ENCODE results near the gene UBE2E3.
A peak's percentile ranks its signal among the peaks of the same experiment; 100 is the strongest.
"Not testable (repeated sequence)": the region's sequence is repeated elsewhere in the genome, so short reads cannot be mapped to it uniquely, and the experiment has no call there.

UBE2E3 gene

GRCh38 chr2:181077128-181077709 is 96.8 kb downstream of the UBE2E3 start:
- DNase-seq = peak; percentile 64

GRCh38 chr2:181083140-181083539 is 102.7 kb downstream of the UBE2E3 start:
- DNase-seq = no peak

GRCh38 chr2:181085734-181086133 is 105.3 kb downstream of the UBE2E3 start:
- no peak for DNase-seq

- DNase-seq = not testable (repeated sequence)
These were observed 111.5 kb downstream of the UBE2E3 start for GRCh38 chr2:181091920-181092319.

- no peak for DNase-seq
These were observed 115.1 kb downstream of the UBE2E3 start for GRCh38 chr2:181095486-181095885.

- no peak for DNase-seq
These were observed 123.3 kb downstream of the UBE2E3 start for GRCh38 chr2:181103659-181104058.

- DNase-seq = peak; percentile 77
These were observed 124.2 kb downstream of the UBE2E3 start for GRCh38 chr2:181104512-181105115.

- DNase-seq = no peak
These were observed 125.2 kb downstream of the UBE2E3 start for GRCh38 chr2:181105562-181105961.

- peak; percentile 72 for DNase-seq
These were observed 125.8 kb downstream of the UBE2E3 start for GRCh38 chr2:181106229-181106628.

- peak; percentile 45 for DNase-seq
These were observed 126.6 kb downstream of the UBE2E3 start for GRCh38 chr2:181106789-181107627.

GRCh38 chr2:181107628-181107945 is 127.2 kb downstream of the UBE2E3 start:
- DNase-seq = no peak

- no peak for DNase-seq
These were observed 130.7 kb downstream of the UBE2E3 start for GRCh38 chr2:181111059-181111458.

- no peak for DNase-seq
These were observed 132.5 kb downstream of the UBE2E3 start for GRCh38 chr2:181112916-181113315.

Measured in NCI-H69 (cell line).